Mucosa of rectum (tissue), 2 donors: ENCODE results near the gene DLGAP1.
"Not testable (repeated sequence)": the region's sequence is repeated elsewhere in the genome, so short reads cannot be mapped to it uniquely, and the experiment has no call there.

Experiments
- H3K27ac ChIP-seq, 2 donors: one replicate each; pipeline ENCODE4 v1.7.0; 2013; ENCODE audit warnings: inconsistent platforms in 2 of 2, low read depth in 2 of 2, low read length in 2 of 2
- H3K27me3 ChIP-seq, 2 donors: one replicate each; pipeline ENCODE4 v1.7.0; 2013; ENCODE audit warnings: low read length in 2 of 2; ENCODE audit not compliant: control insufficient read depth in 2 of 2, insufficient read depth in 2 of 2
- H3K36me3 ChIP-seq, 2 donors: one replicate each; pipeline ENCODE4 v1.7.0; 2013; ENCODE audit warnings: low read length in 2 of 2; ENCODE audit not compliant: control insufficient read depth in 2 of 2, insufficient read depth in 2 of 2
- H3K4me1 ChIP-seq, 2 donors: one replicate each; pipeline ENCODE4 v1.7.0; 2013; ENCODE audit warnings: low read length in 2 of 2, mild to moderate bottlenecking in 1 of 2; ENCODE audit not compliant: control insufficient read depth in 2 of 2, insufficient read depth in 2 of 2
- H3K4me3 ChIP-seq, 2 donors: one replicate each; pipeline ENCODE4 v1.7.0; 2013; ENCODE audit warnings: low read length in 2 of 2
- H3K9ac ChIP-seq, 2 donors: one replicate each; pipeline ENCODE4 v1.7.0; 2013; ENCODE audit warnings: low read length in 2 of 2, low read depth in 1 of 2, mild to moderate bottlenecking in 1 of 2
- H3K9me3 ChIP-seq, 2 donors: one replicate each; pipeline ENCODE4 v1.7.0; 2013; ENCODE audit warnings: low read length in 2 of 2; ENCODE audit not compliant: control insufficient read depth in 2 of 2
- donor health status: healthy.
- donor health status: Normal muscosa, but diverticular disease.

DLGAP1 gene

GRCh38 chr18:4077204-4077603 lies 377.9 kb downstream of the DLGAP1 start:
- H3K27ac ChIP-seq, result no peak overlapping the region
- no peaks in the 10 kb centered on the region for H3K9me3 ChIP-seq
- no peaks in the 10 kb centered on the region for H3K4me1 ChIP-seq
- H3K9ac ChIP-seq, result no peak overlapping the region
- no peak overlapping the region for H3K4me3 ChIP-seq
- H3K36me3 ChIP-seq, result no peaks in the 10 kb centered on the region
- no peaks in the 10 kb centered on the region for H3K27me3 ChIP-seq

GRCh38 chr18:4074647-4075046 lies 380.5 kb downstream of the DLGAP1 start:
- H3K9me3 ChIP-seq, result no peaks in the 10 kb centered on the region
- H3K4me3 ChIP-seq, result no peak overlapping the region
- H3K27me3 ChIP-seq, result no peaks in the 10 kb centered on the region
- H3K4me1 ChIP-seq, result no peaks in the 10 kb centered on the region
- H3K9ac ChIP-seq, result no peak overlapping the region
- no peak overlapping the region for H3K27ac ChIP-seq
- H3K36me3 ChIP-seq, result no peaks in the 10 kb centered on the region

- Histone ChIP-seq H3K27ac (no peak overlapping the region), H3K4me3 (no peak overlapping the region), H3K27me3 (no peaks in the 10 kb centered on the region), H3K9me3 (no peaks in the 10 kb centered on the region), H3K4me1 (no peaks in the 10 kb centered on the region), H3K36me3 (no peaks in the 10 kb centered on the region), H3K9ac (no peak overlapping the region)
These were observed 385.9 kb downstream of the DLGAP1 start for GRCh38 chr18:4069183-4069582.

- H3K9ac ChIP-seq, result no peak overlapping the region
- no peaks in the 10 kb centered on the region for H3K4me1 ChIP-seq
- H3K27ac ChIP-seq, result no peak overlapping the region
- H3K36me3 ChIP-seq, result no peaks in the 10 kb centered on the region
- no peaks in the 10 kb centered on the region for H3K27me3 ChIP-seq
- no peak overlapping the region for H3K4me3 ChIP-seq
- H3K9me3 ChIP-seq, result no peaks in the 10 kb centered on the region
These were observed 386.5 kb downstream of the DLGAP1 start for GRCh38 chr18:4068552-4069158.

GRCh38 chr18:4063545-4063944 lies 391.6 kb downstream of the DLGAP1 start:
- no peaks in the 10 kb centered on the region for H3K36me3 ChIP-seq
- H3K4me1 ChIP-seq, result no peaks in the 10 kb centered on the region
- H3K27me3 ChIP-seq, result no peaks in the 10 kb centered on the region
- H3K4me3 ChIP-seq, result no peak overlapping the region
- no peak overlapping the region for H3K27ac ChIP-seq
- no peak overlapping the region for H3K9ac ChIP-seq
- no peaks in the 10 kb centered on the region for H3K9me3 ChIP-seq

GRCh38 chr18:4060427-4061281 lies 394.5 kb downstream of the DLGAP1 start:
- no peak overlapping the region for H3K9ac ChIP-seq
- no peaks in the 10 kb centered on the region for H3K27me3 ChIP-seq
- H3K4me3 ChIP-seq, result no peak overlapping the region
- no peaks in the 10 kb centered on the region for H3K4me1 ChIP-seq
- H3K9me3 ChIP-seq, result no peaks in the 10 kb centered on the region
- H3K36me3 ChIP-seq, result no peaks in the 10 kb centered on the region
- H3K27ac ChIP-seq, result no peak overlapping the region

GRCh38 chr18:4058179-4058578 lies 396.9 kb downstream of the DLGAP1 start:
- H3K36me3 ChIP-seq, result no peaks in the 10 kb centered on the region
- no peaks in the 10 kb centered on the region for H3K9me3 ChIP-seq
- no peaks in the 10 kb centered on the region for H3K27me3 ChIP-seq
- no peaks in the 10 kb centered on the region for H3K4me1 ChIP-seq
- no peak overlapping the region for H3K9ac ChIP-seq
- no peak overlapping the region for H3K27ac ChIP-seq
- H3K4me3 ChIP-seq, result no peak overlapping the region

- Histone ChIP-seq H3K9me3 (no peaks in the 10 kb centered on the region), H3K27me3 (no peaks in the 10 kb centered on the region), H3K9ac (no peak overlapping the region), H3K4me3 (no peak overlapping the region), H3K27ac (no peak overlapping the region), H3K4me1 (no peaks in the 10 kb centered on the region), H3K36me3 (no peaks in the 10 kb centered on the region)
These were observed 414.6 kb downstream of the DLGAP1 start for GRCh38 chr18:4040391-4041092.

- Histone ChIP-seq H3K4me1 (no peaks in the 10 kb centered on the region), H3K27ac (no peak overlapping the region), H3K4me3 (no peak overlapping the region), H3K27me3 (no peaks in the 10 kb centered on the region), H3K9ac (no peak overlapping the region), H3K9me3 (no peaks in the 10 kb centered on the region), H3K36me3 (no peaks in the 10 kb centered on the region)
These were observed 419.6 kb downstream of the DLGAP1 start for GRCh38 chr18:4035521-4035920.

- H3K4me1 ChIP-seq, H3K9me3 ChIP-seq, H3K27ac ChIP-seq: not testable (repeated sequence)
These were observed 420.3 kb downstream of the DLGAP1 start for GRCh38 chr18:4034815-4035214.

More at GRCh38 chr18:4034815-4035214, 420.3 kb downstream of the DLGAP1 start:
- not testable (repeated sequence) for H3K4me3 ChIP-seq, H3K9ac ChIP-seq, H3K27me3 ChIP-seq, H3K36me3 ChIP-seq
